Measurements from ENCODE around the gene NFASC. TPM values are rescaled to one million over a fixed set of nuclear protein-coding genes. Genes with fewer than 3 reads are reported as not detected.

NFASC gene
- total and polyA plus RNA-seq, 9 of the 15 experiments (the other 6 are each of a cell fraction or from before 2014, with no cell fraction given), result 0.03 to 0.16 (median 0.06) TPM; not detected in 6

- TF ChIP-seq RREB1 (CRISPR knock-in tag; IDR thresholded peaks at IDR 0.05), result no peak
- TF ChIP-seq KLF10 (CRISPR knock-in tag; IDR thresholded peaks at IDR 0.05), result no peak
- TF ChIP-seq ZNF589 (CRISPR knock-in tag; IDR thresholded peaks at IDR 0.05; ENCODE audit: low read depth), result peak; percentile 70
- no peak for TF ChIP-seq PRDM10 (IDR thresholded peaks at IDR 0.05; ENCODE audit: partially characterized antibody)
- TF ChIP-seq KHSRP (IDR thresholded peaks at IDR 0.05), result no peak
- TF ChIP-seq POLR2G (IDR thresholded peaks at IDR 0.05; ENCODE audit: low read depth, low read length), result no peak
- TF ChIP-seq MECOM (CRISPR knock-in tag; IDR thresholded peaks at IDR 0.05), result no peak
- TF ChIP-seq HEY1 (CRISPR knock-in tag; IDR thresholded peaks at IDR 0.05; ENCODE audit: borderline replicate concordance), result no peak
- TF ChIP-seq NR3C1 (CRISPR knock-in tag; IDR thresholded peaks at IDR 0.05), result no peak
- TF ChIP-seq JUND (IDR thresholded peaks at IDR 0.05; ENCODE audit: borderline replicate concordance, low read depth, low read length), result peak; percentile 76
- peak; percentile 15; the same call in 1 of the 3 replicates for TF ChIP-seq JUND (tag; IDR thresholded peaks at IDR 0.05; ENCODE audit: borderline replicate concordance, low read depth, low read length)
- TF ChIP-seq ARID4B (CRISPR knock-in tag; IDR thresholded peaks at IDR 0.05), result no peak
- TF ChIP-seq ZNF764 (CRISPR knock-in tag; IDR thresholded peaks at IDR 0.05; ENCODE audit: low read depth), result no peak
These were observed 89.9 kb downstream of the NFASC start (continued) for GRCh38 chr1:204960306-204961125.

Measured in K562 (cell line).